SU-DHL-6 (cell line): ENCODE results near the gene ZNF610.

Experiments used
- H2AFZ ChIP-seq: fragments of 200-600 bp; sonication (generic); 2 replicates; pipeline ENCODE4 v1.6.1; 2014; ENCODE audit warnings: low read depth, mild to moderate bottlenecking, moderate library complexity, mixed read lengths, antibody characterized with exemption, low read length; ENCODE audit not compliant: severe bottlenecking
- H3F3A ChIP-seq: fragments of 200-600 bp; shearing (Covaris generic); 2 replicates; pipeline ENCODE4 v1.6.0; 2016; ENCODE audit warnings: antibody characterized with exemption, mild to moderate bottlenecking; ENCODE audit not compliant: insufficient read depth
- H3K27ac ChIP-seq: fragments of 200-600 bp; sonication (generic); 2 replicates; pipeline ENCODE4 v1.5.1; 2016; ENCODE audit warnings: low read depth, mild to moderate bottlenecking, low read length, moderate library complexity, mixed read lengths
- H3K27me3 ChIP-seq: fragments of 200-600 bp; sonication (generic), shearing (Covaris generic); 2 replicates; pipeline ENCODE4 v1.6.0; 2014; ENCODE audit warnings: mild to moderate bottlenecking, low read length
- H3K36me3 ChIP-seq: fragments of 200-600 bp; sonication (generic); 2 replicates; pipeline ENCODE4 v1.6.1; 2014; ENCODE audit warnings: mild to moderate bottlenecking, low read length, mixed read lengths
- H3K4me2 ChIP-seq: fragments of 300-600, 200-600 bp; shearing (Covaris generic), sonication (generic); 2 replicates; pipeline ENCODE4 v1.6.0; 2014; ENCODE audit warnings: low read length, low read depth, mild to moderate bottlenecking; ENCODE audit not compliant: poor library complexity, severe bottlenecking
- H3K4me3 ChIP-seq: fragments of 200-600 bp; sonication (generic); 2 replicates; pipeline ENCODE4 v1.5.1; 2014; ENCODE audit warnings: antibody characterized with exemption, low read length, mild to moderate bottlenecking, mixed read lengths; ENCODE audit not compliant: insufficient read depth, poor library complexity, severe bottlenecking
- H3K79me2 ChIP-seq: fragments of 200-600 bp; sonication (generic); 2 replicates; pipeline ENCODE4 v1.6.1; 2014; ENCODE audit warnings: mild to moderate bottlenecking, low read length, moderate library complexity; ENCODE audit not compliant: insufficient read depth
- H3K9ac ChIP-seq: fragments of 200-600 bp; sonication (generic); 2 replicates; pipeline ENCODE4 v1.7.0; 2014; ENCODE audit warnings: mild to moderate bottlenecking, low read length
- H3K9me2 ChIP-seq: fragments of 200-600 bp; sonication (generic); replicated peaks from 2 replicates; pipeline ENCODE4 v1.6.1; 2014; ENCODE audit warnings: low read length; ENCODE audit not compliant: insufficient read depth
- H3K9me3 ChIP-seq: fragments of 200-600 bp; sonication (generic); 2 replicates; pipeline ENCODE4 v1.6.1; 2014; ENCODE audit warnings: low read length, mixed read lengths; ENCODE audit not compliant: insufficient read depth
- H4K20me1 ChIP-seq: fragments of 200-600 bp; sonication (generic); 2 replicates; pipeline ENCODE4 v1.6.1; 2014; ENCODE audit warnings: low read depth, mild to moderate bottlenecking, antibody characterized with exemption, low read length, moderate library complexity, mixed read lengths
- CTCF ChIP-seq: fragments of 200-600 bp; sonication (generic); IDR thresholded peaks from one replicate; pipeline ENCODE4 v1.5.1; 2017; ENCODE audit warnings: antibody characterized with exemption, mild to moderate bottlenecking, low read length, moderate library complexity; ENCODE audit not compliant: insufficient read depth, poor library complexity, severe bottlenecking
- EZH2phosphoT487 ChIP-seq: fragments of 200-600 bp; sonication (generic), shearing (Covaris generic); conservative IDR thresholded peaks from 2 replicates; pipeline ENCODE4 v1.6.1; 2018; ENCODE audit warnings: mild to moderate bottlenecking, antibody characterized with exemption, low read length, moderate library complexity, mixed read lengths

The ZNF610 gene

GRCh38 chr19:52296400-52296772 lies 39.7 kb upstream of the ZNF610 start:
- peak overlapping the region; percentile 98 for H3K9ac ChIP-seq
- no peak overlapping the region for H3K27ac ChIP-seq
- peak overlapping the region; percentile 82 for H3K4me3 ChIP-seq
- H3K36me3 ChIP-seq = peaks cover 24% of the 10 kb centered on the region
- H3K9me2 ChIP-seq = no peaks in the 10 kb centered on the region
- H3K79me2 ChIP-seq = peaks cover 32% of the 10 kb centered on the region
- no peaks in the 10 kb centered on the region for H3F3A ChIP-seq
- H4K20me1 ChIP-seq = 0 out of 2 replicates have a peak, but pooled peaks cover 2% of the 10 kb centered on the region
- TF ChIP-seq CTCF = no peak
- no peak for TF ChIP-seq EZH2phosphoT487
- H3K27me3 ChIP-seq = no peaks in the 10 kb centered on the region
- H3K9me3 ChIP-seq = peaks cover 15% of the 10 kb centered on the region; the same call in 1 of the 2 replicates
- peak overlapping the region; percentile 89 for H2AFZ ChIP-seq
- peak overlapping the region; percentile 98 for H3K4me2 ChIP-seq

GRCh38 chr19:52296773-52297600 lies 39.1 kb upstream of the ZNF610 start, which contains the start of gene ZNF480:
ZNF480 (plus strand) TSS chr19:52297169; CDS start chr19:52300413, 3,244 bp downstream.
- H3K9ac ChIP-seq = peak within 1 kb of the TSS; percentile 98
- H3K9me3 ChIP-seq = peaks cover 20% of the 10 kb centered on the region; the same call in 1 of the 2 replicates
- H3K27me3 ChIP-seq = no peaks in the 10 kb centered on the region
- H3K4me2 ChIP-seq = peak within 1 kb of the TSS; percentile 98
- peak within 1 kb of the TSS; percentile 98 for H3K4me3 ChIP-seq
- H3K9me2 ChIP-seq = no peaks in the 10 kb centered on the region
- no peak for TF ChIP-seq CTCF
- TF ChIP-seq EZH2phosphoT487 = no peak
- H2AFZ ChIP-seq = peak within 1 kb of the TSS; percentile 90
- H3K79me2 ChIP-seq = peaks cover 32% of the 10 kb centered on the region
- H3K27ac ChIP-seq = peak within 1 kb of the TSS; percentile 74
- no peaks in the 10 kb centered on the region for H3F3A ChIP-seq
- peaks cover 30% of the 10 kb centered on the region for H3K36me3 ChIP-seq
- 0 out of 2 replicates have a peak, but pooled peaks cover 2% of the 10 kb centered on the region for H4K20me1 ChIP-seq

GRCh38 chr19:52297601-52298364 lies 38.3 kb upstream of the ZNF610 start:
- peak overlapping the region; percentile 80 for H3K4me2 ChIP-seq
- H2AFZ ChIP-seq = peak overlapping the region; percentile 90
- 0 out of 2 replicates have a peak, but pooled peaks cover 2% of the 10 kb centered on the region for H4K20me1 ChIP-seq
- peak overlapping the region; percentile 98 for H3K9ac ChIP-seq
- no peak for TF ChIP-seq EZH2phosphoT487
- no peak for TF ChIP-seq CTCF
- peaks cover 32% of the 10 kb centered on the region for H3K79me2 ChIP-seq
- H3K9me2 ChIP-seq = no peaks in the 10 kb centered on the region
- H3K36me3 ChIP-seq = peaks cover 38% of the 10 kb centered on the region
- H3F3A ChIP-seq = no peaks in the 10 kb centered on the region
- peak overlapping the region; percentile 74 for H3K27ac ChIP-seq
- H3K4me3 ChIP-seq = peak overlapping the region; percentile 98
- H3K27me3 ChIP-seq = no peaks in the 10 kb centered on the region
- H3K9me3 ChIP-seq = peaks cover 26% of the 10 kb centered on the region; the same call in 1 of the 2 replicates
